Epithelial cell of proximal tubule (primary cell): ENCODE measurements around the gene NME3. TPM values are rescaled to one million over a fixed set of nuclear protein-coding genes. Genes with fewer than 3 reads are reported as not detected.

Experiments used
- DNase-seq: peaks from one replicate; pipeline ENCODE4 v3.0.0-alpha.2; 2011; ENCODE audit warnings: low read depth
- H3K4me3 ChIP-seq: 2 replicates; pipeline ENCODE4 v1.5.1; 2011; ENCODE audit warnings: low read depth, mild to moderate bottlenecking, low read length
- CTCF ChIP-seq: conservative IDR thresholded peaks from 2 replicates; pipeline ENCODE4 v1.5.1; 2012; ENCODE audit warnings: low read depth, mild to moderate bottlenecking, low read length
- total RNA-seq: library from RNA; depleted of rRNA; stranded (reverse); fragments of >200 nt; gene quantifications from 2 replicates; pipeline ENCODE4 v1.2.3, GENCODE V29; 2015

NME3 gene
- total RNA-seq, 1 donor from 2014 or later = 50.5 TPM

GRCh38 chr16:1793578-1794220, 22.4 kb upstream of the NME3 start, which contains the start of gene IGFALS:
IGFALS (minus strand) TSS chr16:1793705; CDS start chr16:1793652, 53 bp downstream.
- H3K4me3 ChIP-seq = no peak within 1 kb of the TSS
- no peak for TF ChIP-seq CTCF
- no peak for DNase-seq

GRCh38 chr16:1792836-1793577, 21.7 kb upstream of the NME3 start:
- no peak overlapping the region for H3K4me3 ChIP-seq
- DNase-seq = no peak
- no peak for TF ChIP-seq CTCF

- DNase-seq = no peak
- H3K4me3 ChIP-seq = no peak overlapping the region
- no peak for TF ChIP-seq CTCF
Measured at GRCh38 chr16:1791943-1792812, 20.8 kb upstream of the NME3 start.

- no peak overlapping the region for H3K4me3 ChIP-seq
- no peak for DNase-seq
- TF ChIP-seq CTCF = no peak
Measured at GRCh38 chr16:1791256-1791942, 20.1 kb upstream of the NME3 start.

- no peak overlapping the region for H3K4me3 ChIP-seq
- DNase-seq = no peak
- TF ChIP-seq CTCF = no peak
Measured at GRCh38 chr16:1790611-1791255, 19.4 kb upstream of the NME3 start.

GRCh38 chr16:1790261-1790610, 18.9 kb upstream of the NME3 start:
- no peak for DNase-seq
- H3K4me3 ChIP-seq = no peak overlapping the region
- TF ChIP-seq CTCF = no peak
